Left renal cortex interstitium (tissue), 4 donors: Measurements from ENCODE around the gene RAPGEF5. TPM values are rescaled to one million over a fixed set of nuclear protein-coding genes. Genes with fewer than 3 reads are reported as not detected.

Experiments
- DNase-seq, 4 donors: peaks; one replicate each; pipeline ENCODE4 v3.0.0-alpha.2; 2013; ENCODE audit warnings: low read depth in 4 of 4, low spot score in 2 of 4, missing footprints in 1 of 4
- polyA plus RNA-seq, 4 donors: library from polyadenylated mRNA; unstranded; fragments of 120-200 nt; gene quantifications; one replicate each; pipeline ENCODE4 v1.2.1, GENCODE V29; 2013; ENCODE audit not compliant: insufficient read length in 4 of 4

Gene RAPGEF5
- 10 to 100 TPM; 35.0 to 43.9 (median 37.7) TPM for polyA plus RNA-seq

GRCh38 chr7:22356701-22357310 is at the start of gene RAPGEF5:
TSS of gene RAPGEF5 (minus strand) at chr7:22357154. CDS start at chr7:22357060, 94 bp downstream.
- DNase-seq = no peak

- no peak for DNase-seq
Measured at GRCh38 chr7:22406715-22407114, 49.8 kb upstream of the RAPGEF5 start.

GRCh38 chr7:22404421-22405023 is 47.6 kb upstream of the RAPGEF5 start:
- DNase-seq = no peak

GRCh38 chr7:22403344-22403743 is 46.4 kb upstream of the RAPGEF5 start:
- no peak for DNase-seq

GRCh38 chr7:22402250-22402649 is 45.3 kb upstream of the RAPGEF5 start:
- DNase-seq = no peak

- no peak for DNase-seq
Measured at GRCh38 chr7:22400936-22401553, 44.1 kb upstream of the RAPGEF5 start.

GRCh38 chr7:22400150-22400814 is 43.3 kb upstream of the RAPGEF5 start:
- no peak for DNase-seq

GRCh38 chr7:22399546-22399945 is 42.6 kb upstream of the RAPGEF5 start:
- DNase-seq = no peak

GRCh38 chr7:22399091-22399490 is 42.1 kb upstream of the RAPGEF5 start:
- no peak for DNase-seq

GRCh38 chr7:22397981-22398380 is 41.0 kb upstream of the RAPGEF5 start:
- no peak for DNase-seq

GRCh38 chr7:22395222-22395621 is 38.3 kb upstream of the RAPGEF5 start:
- DNase-seq = no peak

- no peak for DNase-seq
Measured at GRCh38 chr7:22394739-22395138, 37.8 kb upstream of the RAPGEF5 start.

- DNase-seq = no peak
Measured at GRCh38 chr7:22393913-22394729, 37.2 kb upstream of the RAPGEF5 start.

- DNase-seq = no peak
Measured at GRCh38 chr7:22390516-22390915, 33.6 kb upstream of the RAPGEF5 start.

GRCh38 chr7:22389892-22390291 is 32.9 kb upstream of the RAPGEF5 start:
- no peak for DNase-seq

GRCh38 chr7:22387583-22387982 is 30.6 kb upstream of the RAPGEF5 start:
- no peak for DNase-seq

- no peak for DNase-seq
Measured at GRCh38 chr7:22386865-22387264, 29.9 kb upstream of the RAPGEF5 start.

GRCh38 chr7:22386206-22386858 is 29.4 kb upstream of the RAPGEF5 start:
- no peak for DNase-seq

GRCh38 chr7:22385326-22385725 is 28.4 kb upstream of the RAPGEF5 start:
- no peak for DNase-seq

GRCh38 chr7:22380333-22380732 is 23.4 kb upstream of the RAPGEF5 start:
- no peak for DNase-seq
